Smooth muscle cell (in vitro differentiated cells): ENCODE results near the gene ZKSCAN7. TPM values are rescaled to one million over a fixed set of nuclear protein-coding genes. Genes with fewer than 3 reads are reported as not detected.
"Not testable (repeated sequence)": the region's sequence is repeated elsewhere in the genome, so short reads cannot be mapped to it uniquely, and the experiment has no call there.

Experiments
- DNase-seq: peaks from one replicate; lab custom pipeline; 2025; ENCODE audit not compliant: unreplicated experiment; lab: John Stamatoyannopoulos, UW
- H2AFZ ChIP-seq: fragments of 200-600 bp; sonication (generic); 2 replicates; pipeline ENCODE4 v1.6.0; 2016; ENCODE audit warnings: antibody characterized with exemption, low read depth, mild to moderate bottlenecking
- H3F3A ChIP-seq: fragments of 200-600 bp; sonication (generic); 2 replicates; pipeline ENCODE4 v1.6.0; 2017; ENCODE audit warnings: antibody characterized with exemption, low read depth
- H3K27ac ChIP-seq: fragments of 200-600 bp; sonication (generic); 2 replicates; pipeline ENCODE4 v1.5.1; 2016; ENCODE audit warnings: low read depth, mild to moderate bottlenecking
- H3K27me3 ChIP-seq: fragments of 200-600 bp; sonication (generic); 2 replicates; pipeline ENCODE4 v1.6.1; 2016; ENCODE audit warnings: low read depth, mild to moderate bottlenecking
- H3K36me3 ChIP-seq: fragments of 200-600 bp; sonication (generic); 2 replicates; pipeline ENCODE4 v1.5.1; 2016; ENCODE audit warnings: low read depth
- H3K4me1 ChIP-seq: fragments of 200-600 bp; sonication (generic); 2 replicates; pipeline ENCODE4 v1.5.1; 2016; ENCODE audit warnings: low read depth
- H3K4me2 ChIP-seq: fragments of 200-600 bp; sonication (generic); 2 replicates; pipeline ENCODE4 v1.6.0; 2016; ENCODE audit warnings: mild to moderate bottlenecking
- H3K4me3 ChIP-seq: fragments of 200-600 bp; sonication (generic); 2 replicates; pipeline ENCODE4 v1.5.1; 2016; ENCODE audit warnings: mild to moderate bottlenecking
- H3K79me2 ChIP-seq: fragments of 200-600 bp; sonication (generic); 2 replicates; pipeline ENCODE4 v1.6.0; 2016; ENCODE audit warnings: low read depth, mild to moderate bottlenecking
- H3K9ac ChIP-seq: fragments of 200-600 bp; sonication (generic); 2 replicates; pipeline ENCODE4 v1.6.0; 2016; ENCODE audit warnings: low read depth
- H3K9me3 ChIP-seq: fragments of 200-600 bp; sonication (generic); replicated peaks from 2 replicates; pipeline ENCODE4 v1.5.1; 2016; ENCODE audit warnings: low read depth
- H4K20me1 ChIP-seq: fragments of 200-600 bp; sonication (generic); 2 replicates; pipeline ENCODE4 v1.6.0; 2016; ENCODE audit warnings: low read depth
- CTCF ChIP-seq: fragments of 200-600 bp; sonication (generic); IDR thresholded peaks from 2 replicates; pipeline ENCODE4 v1.5.1; 2017; ENCODE audit warnings: borderline replicate concordance, mild to moderate bottlenecking, antibody characterized with exemption; ENCODE audit not compliant: insufficient read depth, poor library complexity, severe bottlenecking
- WGBS: methylation state at CpG from one replicate; pipeline ENCODE4 v1.1.7; 2016; ENCODE audit warnings: low lambda C conversion rate; 5-methylcytosine and 5-hydroxymethylcytosine counted together
- polyA plus RNA-seq: library from polyadenylated mRNA; unstranded; fragments of >200 nt; fragmentation: Nextera tagmentation; extraction: Ambion mirVana; gene quantifications from 2 replicates; pipeline ENCODE4 v1.2.1, GENCODE V29; 2016
- total RNA-seq: library from RNA; depleted of rRNA; stranded (reverse); fragments of >200 nt; gene quantifications from 2 replicates; pipeline ENCODE4 v1.2.3, GENCODE V29; 2014

The ZKSCAN7 gene
- total and polyA plus RNA-seq, 2 experiments from 2014 or later = 4.6 to 5.6 TPM

GRCh38 chr3:44535364-44535763 is 19.6 kb upstream of the ZKSCAN7 start:
- H2AFZ ChIP-seq = no peak overlapping the region
- H3K27ac ChIP-seq = no peak overlapping the region
- DNase-seq = no peak
- H3K4me1 ChIP-seq = no peaks in the 10 kb centered on the region
- H3K9ac ChIP-seq = no peak overlapping the region
- no peaks in the 10 kb centered on the region for H4K20me1 ChIP-seq
- no peaks in the 10 kb centered on the region for H3K79me2 ChIP-seq
- H3K36me3 ChIP-seq = no peaks in the 10 kb centered on the region
- H3K4me2 ChIP-seq = no peak overlapping the region
- H3K27me3 ChIP-seq = peaks cover 41% of the 10 kb centered on the region
- no peak overlapping the region for H3K4me3 ChIP-seq
- 37% methylated on average over 1 of the region's 1 CpG for WGBS
- no peaks in the 10 kb centered on the region for H3F3A ChIP-seq
- no peak for TF ChIP-seq CTCF
- H3K9me3 ChIP-seq = no peaks in the 10 kb centered on the region

DNA sequence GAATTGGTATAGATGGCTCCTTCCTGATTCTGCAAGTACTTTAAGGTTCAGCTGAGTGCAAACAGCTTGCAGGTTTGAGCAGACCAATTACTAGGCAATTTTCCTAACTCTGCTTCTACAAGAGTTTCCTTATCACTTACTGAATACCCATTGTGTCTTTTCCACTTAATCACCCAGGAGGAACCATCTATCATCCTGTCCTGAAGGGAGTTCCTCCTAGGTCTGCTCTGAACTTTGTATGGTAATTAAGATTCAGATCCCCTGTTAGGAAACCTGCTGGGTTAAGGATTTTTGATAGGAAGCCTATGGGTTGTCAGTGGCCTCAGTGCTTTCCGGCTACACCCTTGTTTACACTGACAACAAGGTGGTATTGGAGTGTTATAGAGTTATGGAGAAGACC is 10.2 kb upstream of the ZKSCAN7 start:
- WGBS = 95% methylated on average over 1 of the region's 1 CpG
- not testable (repeated sequence) for H3F3A ChIP-seq, H3K9ac ChIP-seq, H3K9me3 ChIP-seq, H3K4me2 ChIP-seq, H3K4me3 ChIP-seq, H3K79me2 ChIP-seq, H3K27ac ChIP-seq, H3K4me1 ChIP-seq, DNase-seq, H3K36me3 ChIP-seq, H4K20me1 ChIP-seq, H2AFZ ChIP-seq
- H3K27me3 ChIP-seq = peaks cover 37% of the 10 kb centered on the region

- peaks cover 10% of the 10 kb centered on the region for H3K4me1 ChIP-seq
- no peak for TF ChIP-seq CTCF
- peak overlapping the region; percentile 70 for H3K9ac ChIP-seq
- peaks cover 2% of the 10 kb centered on the region for H3K36me3 ChIP-seq
- no peaks in the 10 kb centered on the region for H3K9me3 ChIP-seq
- peak overlapping the region; percentile 99 for H2AFZ ChIP-seq
- peak overlapping the region; percentile 94 for H3K4me2 ChIP-seq
- H3K27ac ChIP-seq = peak overlapping the region; percentile 13
- H3K79me2 ChIP-seq = peaks cover 8% of the 10 kb centered on the region
- peak overlapping the region; percentile 78 for H3K4me3 ChIP-seq
- DNase-seq = no peak
- 25% methylated on average over 5 of the region's 5 CpGs for WGBS
- no peaks in the 10 kb centered on the region for H4K20me1 ChIP-seq
- peaks cover 24% of the 10 kb centered on the region for H3K27me3 ChIP-seq
- H3F3A ChIP-seq = no peaks in the 10 kb centered on the region
Observed at GRCh38 chr3:44555723-44556122, 730 bp downstream of the ZKSCAN7 start.

DNA sequence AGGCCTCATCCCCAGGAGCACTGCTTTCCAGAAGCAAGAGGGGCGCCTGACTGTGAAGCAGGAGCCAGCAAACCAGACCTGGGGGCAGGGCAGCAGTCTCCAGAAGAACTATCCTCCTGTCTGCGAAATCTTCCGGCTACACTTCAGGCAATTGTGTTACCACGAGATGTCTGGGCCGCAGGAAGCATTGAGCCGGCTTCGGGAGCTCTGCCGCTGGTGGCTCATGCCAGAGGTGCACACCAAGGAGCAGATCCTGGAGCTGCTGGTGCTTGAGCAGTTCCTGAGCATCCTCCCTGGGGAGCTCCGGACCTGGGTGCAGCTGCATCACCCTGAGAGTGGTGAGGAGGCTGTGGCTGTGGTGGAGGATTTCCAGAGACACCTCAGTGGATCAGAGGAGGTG is 2.1 kb downstream of the ZKSCAN7 start:
- TF ChIP-seq CTCF = no peak
- Histone ChIP-seq H3K4me3 (no peak overlapping the region), H4K20me1 (no peaks in the 10 kb centered on the region), H3K4me1 (peaks cover 10% of the 10 kb centered on the region), H3K36me3 (peaks cover 12% of the 10 kb centered on the region), H3K9me3 (no peaks in the 10 kb centered on the region), H3K9ac (no peak overlapping the region), H3K27ac (no peak overlapping the region), H3K27me3 (peaks cover 12% of the 10 kb centered on the region), H3F3A (no peaks in the 10 kb centered on the region), H2AFZ (no peak overlapping the region), H3K79me2 (peaks cover 8% of the 10 kb centered on the region), H3K4me2 (peak overlapping the region; percentile 94)
- DNase-seq = no peak
- WGBS = 96% methylated on average over 9 of the region's 9 CpGs
